CD4-positive, alpha-beta T cell (primary cell): Measurements from ENCODE around the gene MYOM3. TPM values are rescaled to one million over a fixed set of nuclear protein-coding genes. Genes with fewer than 3 reads are reported as not detected.

ENCODE experiments used
- ATAC-seq: fragments of 200-7000 bp; cut with Tn5 transposase; one replicate; pipeline ENCODE4 v1.10.0; 2022; ENCODE audit warnings: mild to moderate bottlenecking; ENCODE audit not compliant: poor library complexity
- CTCF ChIA-PET: fragments of 350-600 bp; sonication (Branson Sonifier 250); formaldehyde crosslinking; loops from one replicate; lab custom pipeline; 2021; ENCODE audit warnings: antibody characterized with exemption, inconsistent platforms; lab: Charles Lee
- POLR2A ChIA-PET: fragments of 350-600 bp; sonication (Branson Sonifier 250); formaldehyde crosslinking; loops from one replicate; lab custom pipeline; 2021; ENCODE audit warnings: antibody characterized with exemption, inconsistent platforms; lab: Charles Lee
- DNase-seq, 14 experiments: peaks; one replicate each; pipeline ENCODE4 v3.0.0-alpha.2; 2013 to 2020; ENCODE audit warnings: mixed read lengths in 2 of 14
- H3K27ac ChIP-seq, 2 donors: one replicate each; pipeline versions ENCODE4 v1.5.1 to v1.7.0; 2013; ENCODE audit warnings: low read length in 2 of 2, low read depth in 1 of 2, mild to moderate bottlenecking in 1 of 2
- H3K27me3 ChIP-seq, 2 experiments: 1 replicate in 1 of 2; 2 replicates in 1 of 2; pipeline versions ENCODE4 v1.6.1 to v1.7.0; 2013; ENCODE audit warnings: low read length in 2 of 2, control low read depth in 1 of 2, mild to moderate bottlenecking in 1 of 2, moderate library complexity in 1 of 2; ENCODE audit not compliant: insufficient read depth in 2 of 2, control insufficient read depth in 1 of 2
- H3K36me3 ChIP-seq: one replicate; pipeline ENCODE4 v1.6.1; 2013; ENCODE audit warnings: low read length, control low read depth; ENCODE audit not compliant: insufficient read depth
- H3K4me1 ChIP-seq: one replicate; pipeline ENCODE4 v1.6.1; 2013; ENCODE audit warnings: low read length, control low read depth; ENCODE audit not compliant: insufficient read depth
- H3K4me3 ChIP-seq: one replicate; pipeline ENCODE4 v1.5.1; 2013; ENCODE audit warnings: mild to moderate bottlenecking, low read length, moderate library complexity
- H3K9me3 ChIP-seq, 2 experiments: 1 replicate in 1 of 2; 2 replicates in 1 of 2; pipeline versions ENCODE4 v1.6.1 to v1.7.0; 2013; ENCODE audit warnings: low read length in 2 of 2, mild to moderate bottlenecking in 2 of 2, control low read depth in 1 of 2, moderate library complexity in 1 of 2; ENCODE audit not compliant: control insufficient read depth in 1 of 2, insufficient read depth in 1 of 2
- H3K27ac Mint-ChIP-seq: one replicate; pipeline ENCODE4 v1.8.0; 2020; ENCODE audit warnings: mixed read lengths
- H3K27me3 Mint-ChIP-seq: one replicate; pipeline ENCODE4 v1.8.0; 2021; ENCODE audit warnings: mixed read lengths
- H3K36me3 Mint-ChIP-seq: one replicate; pipeline ENCODE4 v1.8.0; 2021; ENCODE audit warnings: low read depth, mixed read lengths
- H3K4me1 Mint-ChIP-seq: one replicate; pipeline ENCODE4 v1.8.0; 2021; ENCODE audit warnings: low read depth, mixed read lengths
- H3K4me3 Mint-ChIP-seq: one replicate; pipeline ENCODE4 v1.8.0; 2020; ENCODE audit warnings: mild to moderate bottlenecking, mixed read lengths
- H3K9me3 Mint-ChIP-seq: one replicate; pipeline ENCODE4 v1.8.0; 2020; ENCODE audit warnings: mixed read lengths
- CTCF ChIP-seq: fragments of 200-600 bp; IDR thresholded peaks from one replicate; pipeline ENCODE4 v1.8.0; 2022; ENCODE audit warnings: antibody characterized with exemption, mild to moderate bottlenecking
- intact Hi-C, 2 experiments: fragments of 100-400 bp; cut with DNase I in 1 of 2; cut with micrococcal nuclease in 1 of 2; formaldehyde crosslinking; loops; one replicate each; pipeline versions ENCODE4 v1.15.1 to v1.9.0; 2023 to 2025; cut with DNase I, micrococcal nuclease
- total RNA-seq, 174 experiments: library from RNA in 2 of 174; stranded (reverse) in 2 of 174; gene quantifications; one replicate each; pipeline ENCODE4 v1.2.3 and lab custom pipeline; 2021 to 2026

Gene MYOM3
- total RNA-seq, 2 experiments from 2014 or later: not detected

GRCh38 chr1:24060482-24060881, 51.5 kb downstream of the MYOM3 start:
- Mint-ChIP-seq H3K4me3 (no peak overlapping the region), H3K4me1 (no peaks in the 10 kb centered on the region), H3K36me3 (no peaks in the 10 kb centered on the region), H3K27ac (no peak overlapping the region), H3K27me3 (peaks cover 5% of the 10 kb centered on the region), H3K9me3 (no peaks in the 10 kb centered on the region)
- no peaks in the 10 kb centered on the region for H3K36me3 ChIP-seq
- ATAC-seq (no peak), DNase-seq (no peak)
- peaks cover 0 to 12% of the 10 kb centered on the region in 2 experiments for H3K9me3 ChIP-seq
- ChIA-PET POLR2A (no interaction called here), CTCF (no interaction called here)
- H3K27ac ChIP-seq: no peak overlapping the region
- intact Hi-C loops: no loop called here
- no peak overlapping the region for H3K4me3 ChIP-seq
- no peak for TF ChIP-seq CTCF
- peaks cover 0 to 2% of the 10 kb centered on the region in 2 experiments for H3K27me3 ChIP-seq
- no peaks in the 10 kb centered on the region for H3K4me1 ChIP-seq

GRCh38 chr1:24058671-24059455, 53.1 kb downstream of the MYOM3 start:
- H3K27me3 Mint-ChIP-seq: peaks cover 5% of the 10 kb centered on the region
- Histone ChIP-seq H3K4me3 (no peak overlapping the region), H3K4me1 (no peaks in the 10 kb centered on the region), H3K9me3 (peaks cover 0 to 12% of the 10 kb centered on the region in 2 experiments), H3K27ac (no peak overlapping the region), H3K36me3 (no peaks in the 10 kb centered on the region), H3K27me3 (peaks cover 0 to 2% of the 10 kb centered on the region in 2 experiments)
- no peak for ATAC-seq
- no peak for DNase-seq
- intact Hi-C loops: no loop called here
- no peak overlapping the region for H3K4me3 Mint-ChIP-seq
- no peak overlapping the region for H3K27ac Mint-ChIP-seq
- CTCF ChIA-PET: no interaction called here
- no peaks in the 10 kb centered on the region for H3K4me1 Mint-ChIP-seq
- POLR2A ChIA-PET: no interaction called here
- H3K36me3 Mint-ChIP-seq: no peaks in the 10 kb centered on the region
- no peak for TF ChIP-seq CTCF
- no peaks in the 10 kb centered on the region for H3K9me3 Mint-ChIP-seq

GRCh38 chr1:24057171-24057570, 54.8 kb downstream of the MYOM3 start:
- ChIA-PET POLR2A (no interaction called here), CTCF (no interaction called here)
- no peaks in the 10 kb centered on the region for H3K4me1 ChIP-seq
- no peaks in the 10 kb centered on the region for H3K36me3 ChIP-seq
- no peak overlapping the region for H3K4me3 Mint-ChIP-seq
- intact Hi-C loops: no loop called here
- no peak for ATAC-seq
- H3K27ac ChIP-seq: no peak overlapping the region
- H3K27ac Mint-ChIP-seq: no peak overlapping the region
- H3K4me1 Mint-ChIP-seq: no peaks in the 10 kb centered on the region
- H3K27me3 Mint-ChIP-seq: peaks cover 3% of the 10 kb centered on the region
- H3K27me3 ChIP-seq: no peaks in the 10 kb centered on the region
- DNase-seq: no peak
- H3K9me3 ChIP-seq: peaks cover 0 to under 1% of the 10 kb centered on the region in 2 experiments
- H3K36me3 Mint-ChIP-seq: no peaks in the 10 kb centered on the region
- H3K9me3 Mint-ChIP-seq: no peaks in the 10 kb centered on the region
- no peak for TF ChIP-seq CTCF
- H3K4me3 ChIP-seq: no peak overlapping the region
